Measurements from ENCODE around the gene AFF4. TPM values are rescaled to one million over a fixed set of nuclear protein-coding genes. Genes with fewer than 3 reads are reported as not detected.

Gene AFF4
- total RNA-seq, 1 donor from 2014 or later: 106 TPM

DNA sequence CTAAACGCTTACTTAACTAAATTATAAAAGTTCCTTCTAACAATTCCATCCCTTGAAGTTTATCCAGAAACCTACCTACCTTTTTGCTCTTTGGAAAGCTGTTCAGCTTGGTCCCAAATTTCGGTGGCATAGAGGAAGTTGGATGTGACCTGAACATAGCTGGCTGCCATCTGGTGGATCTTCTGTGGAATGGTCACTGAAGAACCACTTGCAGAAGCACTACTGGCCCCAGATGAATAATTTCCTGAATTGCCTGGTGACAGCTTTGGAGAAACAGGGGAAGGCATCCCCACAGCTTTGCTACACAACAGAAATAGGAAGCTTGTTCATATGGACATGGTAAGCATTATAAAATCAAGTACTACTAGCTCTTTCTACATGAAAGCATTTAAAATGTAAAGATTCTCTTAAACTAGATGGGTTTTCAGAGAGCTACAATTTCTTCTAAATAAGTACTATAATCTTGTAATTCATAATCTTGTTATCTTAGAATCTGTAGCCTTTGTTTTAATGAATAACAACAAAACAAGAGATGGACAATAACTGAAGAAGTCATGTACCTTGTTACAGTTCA is 80.1 kb downstream of the AFF4 start:
- no peak for DNase-seq (ENCODE audit: extremely low spot score, unreplicated experiment)
- H3K4me1 Mint-ChIP-seq (ENCODE audit: unreplicated experiment): no peaks in the 10 kb centered on the region
- H3K9me3 Mint-ChIP-seq (ENCODE audit: unreplicated experiment): no peaks in the 10 kb centered on the region
- TF ChIP-seq, protein P1, sequence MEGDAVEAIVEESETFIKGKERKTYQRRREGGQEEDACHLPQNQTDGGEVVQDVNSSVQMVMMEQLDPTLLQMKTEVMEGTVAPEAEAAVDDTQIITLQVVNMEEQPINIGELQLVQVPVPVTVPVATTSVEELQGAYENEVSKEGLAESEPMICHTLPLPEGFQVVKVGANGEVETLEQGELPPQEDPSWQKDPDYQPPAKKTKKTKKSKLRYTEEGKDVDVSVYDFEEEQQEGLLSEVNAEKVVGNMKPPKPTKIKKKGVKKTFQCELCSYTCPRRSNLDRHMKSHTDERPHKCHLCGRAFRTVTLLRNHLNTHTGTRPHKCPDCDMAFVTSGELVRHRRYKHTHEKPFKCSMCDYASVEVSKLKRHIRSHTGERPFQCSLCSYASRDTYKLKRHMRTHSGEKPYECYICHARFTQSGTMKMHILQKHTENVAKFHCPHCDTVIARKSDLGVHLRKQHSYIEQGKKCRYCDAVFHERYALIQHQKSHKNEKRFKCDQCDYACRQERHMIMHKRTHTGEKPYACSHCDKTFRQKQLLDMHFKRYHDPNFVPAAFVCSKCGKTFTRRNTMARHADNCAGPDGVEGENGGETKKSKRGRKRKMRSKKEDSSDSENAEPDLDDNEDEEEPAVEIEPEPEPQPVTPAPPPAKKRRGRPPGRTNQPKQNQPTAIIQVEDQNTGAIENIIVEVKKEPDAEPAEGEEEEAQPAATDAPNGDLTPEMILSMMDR (IDR thresholded peaks at IDR 0.05): peak; percentile 76
- no peak overlapping the region for H3K4me3 Mint-ChIP-seq (ENCODE audit: unreplicated experiment)
- H3K27ac Mint-ChIP-seq (ENCODE audit: unreplicated experiment): peak overlapping the region; percentile 31
- peaks cover 60% of the 10 kb centered on the region for H3K36me3 Mint-ChIP-seq (ENCODE audit: unreplicated experiment)
- no peaks in the 10 kb centered on the region for H3K27me3 Mint-ChIP-seq (ENCODE audit: unreplicated experiment)

DNA sequence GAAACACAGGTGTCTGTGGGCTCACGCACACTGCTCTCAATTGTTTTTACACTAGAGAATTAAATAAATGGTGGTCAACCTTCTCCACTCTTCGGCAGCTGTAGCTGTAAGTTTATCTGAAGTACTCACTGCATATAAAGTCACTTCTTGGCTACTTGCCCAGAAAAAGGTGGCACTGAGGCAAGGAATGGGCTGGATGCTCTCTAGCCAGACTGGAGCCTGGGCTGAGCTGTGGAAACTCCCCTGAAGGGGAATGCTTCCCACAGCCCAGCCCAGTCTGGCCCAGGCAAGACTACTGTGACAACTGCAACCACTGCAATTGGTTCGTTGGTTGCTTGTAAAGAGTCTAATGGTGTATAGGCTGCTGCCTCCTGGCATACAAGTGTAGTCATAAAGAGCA is 85.5 kb downstream of the AFF4 start:
- Mint-ChIP-seq H3K27me3 (ENCODE audit: unreplicated experiment) (no peaks in the 10 kb centered on the region), H3K4me1 (ENCODE audit: unreplicated experiment) (no peaks in the 10 kb centered on the region), H3K36me3 (ENCODE audit: unreplicated experiment) (peaks cover 46% of the 10 kb centered on the region), H3K27ac (ENCODE audit: unreplicated experiment) (peak overlapping the region; percentile 42), H3K9me3 (ENCODE audit: unreplicated experiment) (no peaks in the 10 kb centered on the region), H3K4me3 (ENCODE audit: unreplicated experiment) (no peak overlapping the region)
- no peak for DNase-seq (ENCODE audit: extremely low spot score, unreplicated experiment)
- TF ChIP-seq, protein P1 (IDR thresholded peaks at IDR 0.05): no peak

DNA sequence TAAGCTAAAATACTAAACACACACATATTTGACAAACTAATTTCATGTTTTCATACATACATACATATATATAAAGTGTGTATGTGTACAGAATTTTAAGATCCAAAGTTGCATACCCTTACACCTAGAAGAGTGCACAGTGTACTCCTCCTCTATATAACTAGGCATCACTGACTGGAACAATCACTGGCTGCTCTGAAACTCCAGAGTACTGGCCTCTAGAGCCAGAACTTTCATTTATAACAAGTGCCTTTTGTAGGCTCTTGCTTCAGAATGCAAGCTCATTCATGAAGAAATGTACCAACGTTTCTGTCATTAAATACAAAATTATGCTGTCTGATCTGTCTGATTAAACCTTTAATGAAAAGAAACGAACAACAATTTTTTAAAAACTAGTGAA is 86.0 kb downstream of the AFF4 start:
- Mint-ChIP-seq H3K4me3 (ENCODE audit: unreplicated experiment) (no peak overlapping the region), H3K27ac (ENCODE audit: unreplicated experiment) (no peak overlapping the region), H3K9me3 (ENCODE audit: unreplicated experiment) (no peaks in the 10 kb centered on the region), H3K4me1 (ENCODE audit: unreplicated experiment) (no peaks in the 10 kb centered on the region), H3K27me3 (ENCODE audit: unreplicated experiment) (no peaks in the 10 kb centered on the region), H3K36me3 (ENCODE audit: unreplicated experiment) (peaks cover 47% of the 10 kb centered on the region)
- TF ChIP-seq, protein P1 (IDR thresholded peaks at IDR 0.05): no peak
- DNase-seq (ENCODE audit: extremely low spot score, unreplicated experiment): no peak

DNA sequence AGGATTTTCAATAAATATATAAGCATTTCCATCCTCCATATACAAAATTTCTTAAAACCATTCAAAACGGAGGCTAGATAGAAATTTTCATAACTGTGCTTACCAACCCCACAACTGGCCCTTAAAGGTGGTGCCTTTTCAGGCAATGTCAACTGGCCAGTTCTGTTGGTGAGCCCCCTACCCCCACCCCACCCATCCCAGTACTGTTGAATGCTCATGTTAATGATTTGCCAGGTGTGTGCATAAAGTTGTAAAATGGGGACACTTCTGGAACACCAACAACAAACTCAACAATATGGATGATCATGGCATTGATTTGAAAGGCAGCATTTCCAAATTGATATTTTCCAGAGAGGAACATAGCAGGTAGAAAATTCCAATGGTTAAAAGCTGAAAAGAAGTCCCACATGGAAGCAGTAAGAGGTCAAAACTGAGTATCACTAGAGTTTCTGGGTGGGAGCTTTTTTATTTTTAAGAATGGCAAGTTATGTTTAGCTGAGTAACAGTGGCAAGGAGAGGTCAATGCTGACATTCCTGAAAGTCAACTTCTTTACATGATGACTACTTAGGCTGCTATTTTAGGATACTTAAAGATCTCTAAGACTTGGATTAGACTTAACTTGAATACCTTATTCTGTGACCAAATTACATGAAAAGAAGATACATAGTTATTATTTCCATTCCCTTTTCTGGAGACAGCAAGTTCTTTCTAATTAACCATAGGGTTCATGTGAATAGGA is 87.2 kb downstream of the AFF4 start:
- H3K27me3 Mint-ChIP-seq (ENCODE audit: unreplicated experiment): no peaks in the 10 kb centered on the region
- DNase-seq (ENCODE audit: extremely low spot score, unreplicated experiment): no peak
- no peak overlapping the region for H3K4me3 Mint-ChIP-seq (ENCODE audit: unreplicated experiment)
- no peaks in the 10 kb centered on the region for H3K4me1 Mint-ChIP-seq (ENCODE audit: unreplicated experiment)
- peaks cover 43% of the 10 kb centered on the region for H3K36me3 Mint-ChIP-seq (ENCODE audit: unreplicated experiment)
- H3K27ac Mint-ChIP-seq (ENCODE audit: unreplicated experiment): no peak overlapping the region
- TF ChIP-seq, protein P1 (IDR thresholded peaks at IDR 0.05): no peak
- no peaks in the 10 kb centered on the region for H3K9me3 Mint-ChIP-seq (ENCODE audit: unreplicated experiment)

DNA sequence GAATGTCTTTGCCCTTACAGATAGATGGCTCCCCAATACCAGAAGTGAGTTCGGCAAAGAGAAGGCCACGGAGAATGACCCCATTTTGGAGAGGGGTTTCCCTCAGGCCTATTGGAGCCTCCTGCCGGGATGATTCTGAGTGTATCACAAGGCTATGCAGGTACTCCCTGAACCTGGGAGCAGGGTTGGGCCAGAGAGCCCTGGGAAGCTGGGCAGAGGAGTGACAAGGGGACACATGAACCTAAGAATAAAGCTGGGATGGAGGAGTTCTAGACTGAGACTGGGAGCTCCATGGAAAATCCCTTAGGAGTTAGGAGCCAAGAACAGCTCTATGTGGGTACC is 89.5 kb downstream of the AFF4 start:
- no peak overlapping the region for H3K27ac Mint-ChIP-seq (ENCODE audit: unreplicated experiment)
- H3K4me3 Mint-ChIP-seq (ENCODE audit: unreplicated experiment): no peak overlapping the region
- TF ChIP-seq, protein P1 (IDR thresholded peaks at IDR 0.05): no peak

More for the DNA sequence above, 89.5 kb downstream of the AFF4 start:
- H3K27me3 Mint-ChIP-seq (ENCODE audit: unreplicated experiment): no peaks in the 10 kb centered on the region
- no peaks in the 10 kb centered on the region for H3K9me3 Mint-ChIP-seq (ENCODE audit: unreplicated experiment)
- no peak for DNase-seq (ENCODE audit: extremely low spot score, unreplicated experiment)
- H3K36me3 Mint-ChIP-seq (ENCODE audit: unreplicated experiment): peaks cover 28% of the 10 kb centered on the region
- H3K4me1 Mint-ChIP-seq (ENCODE audit: unreplicated experiment): no peaks in the 10 kb centered on the region

Measured in osteocyte (in vitro differentiated cells).